ENCODE measurements around the gene REEP2.
"Not testable (repeated sequence)": the region's sequence is repeated elsewhere in the genome, so short reads cannot be mapped to it uniquely, and the experiment has no call there.

REEP2 gene

GRCh38 chr5:138466125-138466899, 27.5 kb downstream of the REEP2 start:
- no peak for DNase-seq

- DNase-seq, result no peak
These were observed 28.2 kb downstream of the REEP2 start for GRCh38 chr5:138466900-138467710.

- no peak for DNase-seq
These were observed 28.9 kb downstream of the REEP2 start for GRCh38 chr5:138467711-138468132.

GRCh38 chr5:138468133-138468965, 29.5 kb downstream of the REEP2 start:
- DNase-seq, result no peak

- no peak for DNase-seq
These were observed 30.2 kb downstream of the REEP2 start for GRCh38 chr5:138468966-138469539.

- DNase-seq, result no peak
These were observed 30.9 kb downstream of the REEP2 start for GRCh38 chr5:138469540-138470321.

- no peak for DNase-seq
These were observed 31.6 kb downstream of the REEP2 start for GRCh38 chr5:138470322-138471051.

GRCh38 chr5:138471052-138471361, 32.1 kb downstream of the REEP2 start:
- no peak for DNase-seq

- DNase-seq, result no peak
These were observed 33.5 kb downstream of the REEP2 start for GRCh38 chr5:138472353-138472752.

GRCh38 chr5:138473151-138473550, 34.3 kb downstream of the REEP2 start:
- DNase-seq, result not testable (repeated sequence)

- no peak for DNase-seq
These were observed 38.1 kb downstream of the REEP2 start for GRCh38 chr5:138476918-138477317.

GRCh38 chr5:138482638-138483037, 43.8 kb downstream of the REEP2 start:
- no peak for DNase-seq

GRCh38 chr5:138488481-138488945, 49.7 kb downstream of the REEP2 start:
- DNase-seq, result no peak

GRCh38 chr5:138489683-138490061, 50.8 kb downstream of the REEP2 start:
- DNase-seq, result no peak

- no peak for DNase-seq
These were observed 51.9 kb downstream of the REEP2 start for GRCh38 chr5:138490648-138491283.

GRCh38 chr5:138491284-138491648, 52.4 kb downstream of the REEP2 start:
- no peak for DNase-seq

- peak; percentile 87 for DNase-seq
These were observed 53.1 kb downstream of the REEP2 start for GRCh38 chr5:138491669-138492559.

- DNase-seq, result no peak
These were observed 53.7 kb downstream of the REEP2 start for GRCh38 chr5:138492560-138493045.

- DNase-seq, result no peak
These were observed 56.5 kb downstream of the REEP2 start for GRCh38 chr5:138495351-138495750.

Measured in Kasumi-1 (cell line).